Measurements from ENCODE around the gene ONECUT3.
A peak's percentile ranks its signal among the peaks of the same experiment; 100 is the strongest.

ONECUT3 gene

GRCh38 chr19:1799695-1800342 is 46.5 kb downstream of the ONECUT3 start:
- DNase-seq: no peak

DNA sequence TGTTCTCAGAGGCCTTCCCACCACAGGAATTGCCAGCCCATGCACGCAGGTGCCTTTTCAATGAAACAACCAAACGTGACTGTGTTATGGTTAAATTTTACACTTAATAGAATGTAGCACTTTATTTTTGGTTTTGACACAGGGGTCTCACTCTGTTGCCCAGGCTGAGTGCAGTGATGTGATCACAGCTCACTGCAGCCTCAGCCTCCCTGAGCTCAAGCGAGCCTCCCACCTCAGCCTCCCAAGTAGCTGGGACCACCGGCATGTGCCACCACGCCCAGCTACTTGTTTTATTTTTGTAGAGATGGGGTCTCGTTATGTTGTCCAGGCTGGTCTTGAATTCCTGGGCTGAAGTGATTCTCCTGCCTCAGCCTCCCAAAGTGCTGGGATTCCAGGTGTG is 51.6 kb downstream of the ONECUT3 start:
- no peak for DNase-seq

DNA sequence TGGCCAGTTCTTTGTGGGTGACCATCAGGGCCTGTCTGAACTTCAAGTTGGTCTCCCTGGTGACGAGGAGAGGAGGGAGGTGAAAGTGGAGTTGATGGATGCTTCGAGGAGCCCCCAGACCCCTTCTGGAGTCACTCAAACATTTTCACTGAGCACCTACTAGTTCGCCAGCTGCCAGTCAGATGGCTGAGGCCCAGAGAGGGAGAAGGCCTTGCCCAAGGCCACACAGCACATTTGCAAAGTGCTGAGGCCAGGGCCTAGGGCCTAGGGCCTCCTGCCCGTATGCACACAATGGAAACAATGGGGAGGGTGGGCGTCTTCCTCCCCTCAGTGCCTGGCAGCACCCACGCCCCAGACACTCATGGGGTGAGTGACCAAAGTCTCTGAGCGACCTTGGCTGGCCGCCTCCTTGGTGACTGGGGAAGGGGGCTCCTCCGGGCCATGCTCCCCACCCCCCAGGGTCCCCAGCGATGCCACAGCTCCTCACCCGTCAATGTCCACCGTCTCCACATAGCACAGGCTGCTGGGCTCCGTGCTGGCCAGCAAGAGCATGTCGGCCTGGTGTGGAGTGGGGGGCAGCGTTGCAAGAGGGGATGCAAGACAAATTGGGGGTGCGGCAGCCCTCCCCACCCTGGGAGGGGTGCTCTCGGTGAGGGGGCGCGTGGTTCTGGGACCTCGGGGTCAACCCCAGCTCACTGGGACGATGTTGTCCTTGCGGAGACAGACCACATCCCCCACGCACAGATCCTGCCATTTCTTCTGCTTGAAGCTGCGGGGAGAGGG is 52.3 kb downstream of the ONECUT3 start:
- DNase-seq: no peak

DNA sequence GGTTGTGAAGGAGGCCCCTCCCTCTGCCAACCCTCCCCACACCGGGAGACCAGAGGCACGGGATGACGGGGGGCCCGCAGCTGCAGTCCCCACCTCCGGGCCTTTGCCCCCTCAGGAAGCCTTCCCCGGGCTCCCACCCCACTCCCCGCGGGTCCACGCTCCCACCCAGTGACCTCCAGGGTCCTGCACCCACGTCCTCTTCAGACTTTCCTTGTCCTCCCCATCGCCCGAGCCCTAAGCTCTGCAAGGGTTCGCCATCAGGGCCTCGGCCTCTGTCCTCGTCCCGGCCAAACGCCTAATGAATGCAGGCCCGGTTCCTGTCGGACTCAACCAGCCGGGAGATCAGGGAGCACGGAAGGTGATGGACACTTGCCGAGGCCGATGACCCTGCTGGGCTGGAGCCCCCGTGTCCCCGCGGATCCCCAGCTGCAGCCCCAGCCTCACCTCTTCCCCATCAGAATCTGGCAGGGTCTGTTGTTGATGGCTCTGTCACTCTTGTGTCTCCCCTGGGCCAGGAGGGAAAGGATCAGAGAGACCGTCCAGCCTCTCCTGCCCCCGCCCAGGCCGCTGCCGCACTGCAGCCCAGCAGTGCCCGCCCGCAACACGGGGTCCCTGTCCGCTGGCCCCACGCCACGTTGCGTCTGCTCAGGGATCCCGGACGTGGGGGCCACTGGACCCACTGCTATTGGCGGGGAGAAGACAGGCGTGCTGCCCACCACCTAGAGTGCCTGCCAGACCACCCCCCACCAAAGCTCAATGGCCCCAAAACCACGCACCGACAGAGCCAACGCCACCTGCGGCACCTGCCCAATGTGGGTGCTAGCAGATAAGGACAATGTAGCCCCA is 53.1 kb downstream of the ONECUT3 start:
- DNase-seq: no peak

- DNase-seq: no peak
These were observed 53.9 kb downstream of the ONECUT3 start for GRCh38 chr19:1807030-1807694.

GRCh38 chr19:1807695-1808394 is 54.5 kb downstream of the ONECUT3 start:
- no peak for DNase-seq

DNA sequence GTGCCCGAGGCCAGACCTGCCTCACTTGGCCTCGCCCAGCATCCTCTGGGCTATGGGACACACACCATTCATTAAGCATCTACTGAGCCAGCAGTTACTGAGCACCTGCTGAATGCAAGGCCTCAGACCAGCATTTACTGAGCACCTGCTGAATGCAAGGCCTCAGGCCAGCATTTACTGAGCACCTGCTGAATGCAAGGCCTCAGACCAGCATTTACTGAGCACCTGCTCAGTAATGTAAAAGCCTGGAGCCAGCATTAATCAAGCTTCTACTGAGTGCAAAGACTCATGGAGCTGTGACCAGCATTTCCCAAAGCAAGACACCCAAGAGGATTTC is 55.1 kb downstream of the ONECUT3 start:
- no peak for DNase-seq

DNA sequence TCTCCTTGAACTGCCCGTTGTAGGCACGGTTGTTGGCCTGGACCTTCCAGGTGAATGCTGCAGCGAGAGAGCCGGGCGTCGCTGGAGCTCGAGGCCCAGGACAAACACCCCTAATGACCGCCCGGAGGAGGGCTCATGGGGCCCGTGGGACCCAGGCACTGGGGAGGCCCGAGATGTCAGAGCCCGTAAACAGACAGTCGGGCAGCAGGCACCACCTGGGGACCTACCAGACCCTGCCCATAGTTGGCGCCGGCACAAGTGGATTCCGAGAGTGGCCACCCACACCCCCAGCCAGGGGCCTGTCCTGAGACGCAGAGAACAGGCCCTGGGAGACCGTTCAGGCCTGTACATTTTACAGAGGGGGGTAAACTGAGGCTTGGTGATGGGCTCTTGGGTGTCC is 56.4 kb downstream of the ONECUT3 start:
- DNase-seq: no peak

- no peak for DNase-seq
These were observed 57.3 kb downstream of the ONECUT3 start for GRCh38 chr19:1810439-1811160.

DNA sequence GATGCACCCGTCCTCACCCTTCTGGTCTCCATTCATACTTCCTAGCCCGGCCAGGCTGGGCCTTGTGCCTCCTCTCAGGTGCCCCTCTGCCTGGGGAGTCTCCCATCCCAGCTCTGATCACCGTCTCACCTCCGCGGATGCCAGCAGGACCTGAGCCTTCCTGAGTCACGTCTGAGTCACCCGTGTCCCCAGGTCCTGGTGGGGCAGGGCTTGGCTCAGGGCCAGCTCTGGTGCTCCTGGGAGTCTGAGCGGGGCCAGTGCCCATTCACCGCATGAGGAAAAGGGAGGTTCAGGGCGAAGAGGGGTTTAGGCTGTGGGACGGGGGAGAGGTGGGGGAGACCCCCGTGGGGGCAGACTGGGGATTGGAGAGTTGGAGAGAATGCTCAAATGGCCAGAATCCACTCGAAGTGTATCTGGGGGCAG is 58.2 kb downstream of the ONECUT3 start:
- DNase-seq: peak; percentile 35

DNA sequence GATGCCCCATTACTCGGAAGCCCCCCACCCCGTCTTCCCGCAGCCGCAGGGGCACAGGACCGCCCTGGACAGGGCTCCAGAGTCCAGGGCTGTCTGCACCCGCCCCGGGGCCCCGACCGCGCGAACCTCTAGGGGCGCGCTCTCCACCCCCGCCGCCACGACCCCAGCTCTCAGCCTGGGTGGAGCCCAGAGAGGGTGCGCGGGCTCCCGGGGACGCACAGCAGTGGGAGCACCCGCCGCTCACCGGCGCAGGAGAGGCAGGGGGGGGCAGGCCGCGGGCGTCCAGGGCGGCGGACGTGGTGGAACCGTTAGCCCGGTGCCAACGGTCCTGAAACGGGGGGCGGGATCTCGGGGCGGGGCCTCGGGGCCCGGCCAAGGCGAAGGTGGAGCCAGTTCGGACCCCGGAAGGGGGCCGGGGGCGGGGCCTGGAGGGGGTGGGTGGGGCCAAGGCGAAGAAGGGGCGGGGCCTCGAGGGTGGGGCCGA is 58.7 kb downstream of the ONECUT3 start, which contains the start of gene ATP8B3:
Gene ATP8B3 (minus strand): TSS at position 335 of the 484 bp plus-strand sequence. CDS start 540 bp downstream, outside the sequence.
- DNase-seq: no peak

DNA sequence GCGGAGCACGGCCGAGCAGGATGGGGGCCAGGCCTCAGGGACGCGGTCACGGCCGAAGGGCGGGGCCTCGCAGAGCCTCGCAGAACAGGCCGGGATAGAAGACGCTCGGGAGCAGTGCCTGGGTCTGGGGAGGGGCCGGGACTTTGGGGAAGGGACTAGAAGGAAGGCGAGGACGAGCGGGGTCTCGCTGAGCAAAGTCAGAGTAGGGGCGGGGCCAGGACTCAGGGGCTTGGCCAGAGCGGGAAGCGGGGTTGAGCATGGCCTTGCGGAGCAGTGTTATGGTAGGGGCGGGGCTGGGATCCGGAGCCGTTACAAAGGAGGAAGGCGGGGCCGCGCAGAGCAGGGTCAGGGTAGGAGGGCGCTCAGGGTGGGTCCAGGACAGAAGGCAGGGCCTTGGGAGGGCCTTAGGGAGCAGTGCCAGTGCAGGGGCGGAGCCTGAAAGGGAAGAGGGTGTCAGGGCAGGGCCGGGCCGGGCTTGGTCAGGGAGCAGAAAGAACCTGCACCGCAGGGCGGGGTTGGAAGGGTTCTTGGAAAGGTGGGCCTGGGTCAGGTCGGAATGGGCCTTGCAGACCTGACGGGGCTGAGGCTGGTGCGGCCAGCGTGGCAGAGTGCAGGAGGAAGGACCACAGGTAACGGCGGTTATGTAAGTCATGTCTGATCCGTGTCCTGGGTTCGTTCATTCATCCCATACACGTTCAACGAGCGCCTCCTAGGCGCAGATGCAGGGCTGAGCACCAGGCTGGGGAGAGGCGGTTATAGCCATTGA is 59.3 kb downstream of the ONECUT3 start:
- DNase-seq: peak; percentile 80

- no peak for DNase-seq
These were observed 60.2 kb downstream of the ONECUT3 start for GRCh38 chr19:1813192-1814182.

- no peak for DNase-seq
These were observed 61.1 kb downstream of the ONECUT3 start for GRCh38 chr19:1814391-1814790.

DNA sequence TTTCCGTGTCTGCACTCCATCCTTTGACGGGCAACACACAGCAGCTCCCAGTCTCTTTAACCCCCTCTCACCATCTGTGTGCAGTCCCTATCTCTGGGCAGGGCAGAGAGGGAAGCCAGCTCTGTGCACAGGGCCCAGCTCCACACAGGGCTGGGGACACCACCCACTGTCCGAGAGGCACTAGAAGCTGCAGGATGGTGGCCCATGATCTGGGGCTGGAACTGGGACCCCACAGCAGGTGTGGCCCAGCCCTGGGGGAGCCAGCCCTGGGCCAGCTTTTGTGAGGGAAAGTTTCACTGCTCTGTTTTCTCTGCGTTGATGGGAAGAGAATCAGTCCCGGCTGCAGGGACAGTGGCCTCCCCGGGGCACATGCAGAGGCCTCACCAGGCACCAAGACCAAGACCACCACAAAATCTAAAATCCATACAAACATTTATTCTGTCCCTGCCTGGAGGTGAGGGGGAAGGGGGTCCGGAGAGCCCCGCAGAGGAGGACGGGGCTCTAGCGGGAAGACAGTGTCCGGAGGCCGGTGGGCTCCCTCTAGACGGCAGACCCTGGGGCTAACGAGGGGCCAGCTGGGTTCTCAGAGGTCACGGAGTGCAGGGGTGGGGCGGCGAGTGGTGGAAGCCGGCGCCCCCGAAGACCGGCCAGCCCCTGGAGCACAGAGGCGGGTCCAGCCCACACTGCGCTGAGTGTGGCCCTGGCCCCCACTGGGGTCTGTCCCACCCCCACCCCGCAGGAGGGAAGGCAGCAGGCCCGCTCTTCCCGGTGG is 61.7 kb downstream of the ONECUT3 start:
- no peak for DNase-seq

DNA sequence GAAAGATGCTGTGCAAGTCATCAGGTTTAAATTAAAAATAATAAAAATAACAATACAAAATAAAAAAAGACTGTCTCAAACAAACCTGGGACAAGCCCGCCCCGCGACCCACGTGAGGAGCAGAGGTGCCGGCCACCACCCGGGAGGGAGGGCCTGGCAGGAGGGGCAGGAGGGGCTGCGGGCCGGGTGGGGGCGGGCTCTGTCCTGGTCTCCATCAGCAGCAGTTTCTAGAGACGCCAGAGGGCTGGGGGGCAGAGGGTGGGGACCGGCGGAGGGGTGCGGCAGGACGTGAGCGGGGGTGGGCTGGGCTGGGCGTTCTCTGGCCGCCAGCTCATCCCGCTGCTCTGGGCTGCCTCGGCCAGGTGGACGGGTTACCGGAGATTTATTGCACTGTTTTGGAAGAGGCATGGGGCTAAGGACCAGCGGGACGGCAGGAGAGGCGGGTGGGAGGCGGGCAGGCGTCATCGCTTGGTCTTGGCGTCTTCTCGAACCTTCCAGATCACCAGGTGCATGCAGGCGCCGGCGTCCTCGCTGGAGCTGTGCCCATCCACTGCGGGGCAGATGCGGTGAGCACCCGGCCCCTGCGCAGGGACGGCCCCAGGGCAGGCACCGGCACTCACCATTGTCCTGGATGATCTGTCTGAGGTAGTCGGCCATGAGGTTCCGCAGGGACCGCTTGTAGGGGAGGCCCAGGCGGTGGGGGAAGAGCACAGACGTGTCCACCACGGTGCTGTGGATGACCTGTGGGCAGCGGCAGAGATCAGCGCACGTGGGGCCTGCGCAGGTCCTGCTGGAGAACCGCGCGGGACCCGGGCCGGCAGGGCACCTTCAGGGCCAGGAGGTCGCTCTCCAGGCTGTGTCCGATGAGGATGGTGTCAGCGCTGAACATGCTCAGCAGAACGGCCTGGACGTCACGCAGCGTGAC is 62.6 kb downstream of the ONECUT3 start:
- DNase-seq: no peak

DNA sequence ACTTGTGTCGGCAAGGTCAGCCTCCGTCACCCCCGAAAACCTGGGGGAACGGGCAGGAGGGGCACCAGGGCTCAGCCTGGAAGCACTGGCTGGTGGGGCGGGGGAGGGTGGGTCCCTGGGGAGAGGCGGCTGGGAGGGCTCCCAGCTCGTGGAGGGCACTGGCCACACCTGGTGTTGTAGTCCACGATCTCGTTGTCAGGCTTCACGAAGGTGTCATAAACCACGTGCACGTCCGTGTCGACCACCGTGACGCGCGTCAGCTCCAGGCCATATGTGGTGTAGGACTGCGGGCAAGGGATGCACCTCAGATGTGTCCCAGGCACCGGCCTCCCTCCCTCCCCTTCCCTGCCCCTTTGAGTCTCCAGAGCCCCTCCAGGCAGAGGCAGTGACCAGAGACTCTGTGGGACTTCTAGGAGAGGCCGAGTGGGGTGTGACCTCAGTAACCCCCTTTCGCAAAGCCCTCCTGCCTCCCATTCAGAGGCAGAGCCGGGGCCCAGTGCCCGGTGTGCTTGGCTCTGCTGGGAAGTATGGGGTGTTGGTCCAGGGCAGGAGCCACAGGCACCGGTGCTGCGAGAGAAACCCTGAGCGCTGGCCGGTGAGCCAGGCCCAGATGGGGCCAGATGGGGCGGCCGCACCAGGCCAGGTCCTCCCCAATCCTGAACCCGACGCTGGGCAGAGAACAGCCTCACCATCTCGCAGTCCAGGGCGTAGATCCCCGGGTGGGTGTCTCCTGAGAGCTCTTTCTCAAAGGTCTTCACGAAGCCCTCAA is 63.4 kb downstream of the ONECUT3 start:
- DNase-seq: no peak

All from activated effector memory CD4-positive, alpha-beta T cell treated with Interleukin-2 at 50 U/mL for 16 hours (primary cell).